CD4-positive, CD25-positive, alpha-beta regulatory T cell (primary cell): ENCODE data around the gene WASHC2C. TPM values are rescaled to one million over a fixed set of nuclear protein-coding genes. Genes with fewer than 3 reads are reported as not detected.
"Not testable (repeated sequence)": the region's sequence is repeated elsewhere in the genome, so short reads cannot be mapped to it uniquely, and the experiment has no call there.

Experiments
- ATAC-seq, 2 donors: fragments of 150-1000 bp; cut with Tn5 transposase; one replicate each; pipeline ENCODE4 v1.10.0; 2021; ENCODE audit warnings: low read depth in 2 of 2, moderate number of reproducible peaks in 2 of 2, moderate library complexity in 1 of 2
- DNase-seq, 3 donors: peaks; one replicate each; pipeline versions ENCODE4 v3.0.0 to v3.0.0-alpha.2; 2012 to 2022; ENCODE audit warnings: mixed read lengths in 1 of 3
- H3K27ac ChIP-seq: one replicate; pipeline ENCODE4 v1.7.0; 2013; ENCODE audit warnings: mild to moderate bottlenecking, low read length; ENCODE audit not compliant: insufficient read depth, poor library complexity, severe bottlenecking
- H3K27me3 ChIP-seq: one replicate; pipeline ENCODE4 v1.7.0; 2013; ENCODE audit warnings: low read length; ENCODE audit not compliant: control insufficient read depth, insufficient read depth
- H3K36me3 ChIP-seq: one replicate; pipeline ENCODE4 v1.7.0; 2013; ENCODE audit warnings: mild to moderate bottlenecking, low read length, moderate library complexity; ENCODE audit not compliant: control insufficient read depth, insufficient read depth
- H3K4me1 ChIP-seq: 2 replicates; pipeline ENCODE4 v1.7.0; 2013; ENCODE audit warnings: mild to moderate bottlenecking, low read length; ENCODE audit not compliant: insufficient read depth, control insufficient read depth, poor library complexity, severe bottlenecking
- H3K4me3 ChIP-seq: one replicate; pipeline ENCODE4 v1.7.0; 2013; ENCODE audit warnings: low read depth, mild to moderate bottlenecking, low read length, moderate library complexity
- H3K9me3 ChIP-seq, 2 experiments: 1 replicate in 1 of 2; 2 replicates in 1 of 2; pipeline ENCODE4 v1.7.0; 2013; ENCODE audit warnings: low read length in 2 of 2, mild to moderate bottlenecking in 1 of 2, moderate library complexity in 1 of 2; ENCODE audit not compliant: control insufficient read depth in 2 of 2
- H3K27ac Mint-ChIP-seq, 3 donors: one replicate each; pipeline ENCODE4 v1.8.0; 2020 to 2022; ENCODE audit warnings: mild to moderate bottlenecking in 3 of 3, mixed read lengths in 3 of 3, moderate library complexity in 2 of 3
- H3K27me3 Mint-ChIP-seq: one replicate; pipeline ENCODE4 v1.8.0; 2022; ENCODE audit warnings: mild to moderate bottlenecking, mixed read lengths
- H3K36me3 Mint-ChIP-seq: one replicate; pipeline ENCODE4 v1.8.0; 2020; ENCODE audit warnings: mixed read lengths
- H3K4me1 Mint-ChIP-seq, 4 donors: one replicate each; pipeline ENCODE4 v1.8.0; 2020 to 2022; ENCODE audit warnings: mixed read lengths in 4 of 4, mild to moderate bottlenecking in 1 of 4
- H3K4me3 Mint-ChIP-seq, 4 donors: one replicate each; pipeline ENCODE4 v1.8.0; 2020 to 2022; ENCODE audit warnings: mild to moderate bottlenecking in 4 of 4, mixed read lengths in 4 of 4, moderate library complexity in 3 of 4
- H3K9me3 Mint-ChIP-seq, 7 donors: one replicate each; pipeline ENCODE4 v1.8.0; 2020 to 2022; ENCODE audit warnings: mixed read lengths in 7 of 7, mild to moderate bottlenecking in 3 of 7, moderate library complexity in 2 of 7
- polyA plus RNA-seq, 4 donors: library from polyadenylated mRNA; unstranded; fragments of 300-500 nt; fragmentation: Illumina TruSeq; gene quantifications; one replicate each; pipeline ENCODE4 v1.2.3, GENCODE V29; 2021
- total RNA-seq: library from RNA; stranded (reverse); gene quantifications from one replicate; pipeline ENCODE4 v1.2.3, GENCODE V29; 2022

Gene WASHC2C
- total and polyA plus RNA-seq, 5 donors from 2014 or later = 9.4 to 68.1 (median 12.9) TPM

DNA sequence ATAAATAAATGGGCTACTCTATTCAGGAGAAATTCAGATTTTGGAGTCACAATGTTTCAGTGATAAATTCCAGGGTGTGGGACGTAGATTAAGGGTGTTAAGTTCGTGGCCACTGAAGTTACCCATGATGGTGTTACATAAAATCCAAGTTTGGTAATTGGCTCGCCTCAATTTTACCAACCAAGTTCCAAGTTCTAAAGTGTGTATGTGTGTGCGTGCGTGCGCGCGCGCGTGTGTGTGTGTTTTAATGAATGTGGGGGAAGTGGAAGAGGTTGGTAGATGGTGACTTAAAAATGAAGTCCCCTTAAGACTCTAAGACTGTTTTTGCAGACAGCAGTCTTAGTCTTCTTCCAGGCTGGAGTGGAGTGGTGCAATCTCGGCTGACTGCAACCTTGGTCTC lies 3.2 kb upstream of the WASHC2C start:
- not testable (repeated sequence) for H3K27ac ChIP-seq, H3K4me3 ChIP-seq, H3K9me3 Mint-ChIP-seq, H3K9me3 ChIP-seq, H3K4me1 ChIP-seq, H3K27ac Mint-ChIP-seq, H3K36me3 Mint-ChIP-seq, H3K27me3 ChIP-seq, H3K27me3 Mint-ChIP-seq, DNase-seq, H3K36me3 ChIP-seq, ATAC-seq
- Mint-ChIP-seq H3K4me1 (peaks cover 0 to 15% (median 7%) of the 10 kb centered on the region in 4 donors), H3K4me3 (peak overlapping the region in 1 of 4 donors; percentile 15)

DNA sequence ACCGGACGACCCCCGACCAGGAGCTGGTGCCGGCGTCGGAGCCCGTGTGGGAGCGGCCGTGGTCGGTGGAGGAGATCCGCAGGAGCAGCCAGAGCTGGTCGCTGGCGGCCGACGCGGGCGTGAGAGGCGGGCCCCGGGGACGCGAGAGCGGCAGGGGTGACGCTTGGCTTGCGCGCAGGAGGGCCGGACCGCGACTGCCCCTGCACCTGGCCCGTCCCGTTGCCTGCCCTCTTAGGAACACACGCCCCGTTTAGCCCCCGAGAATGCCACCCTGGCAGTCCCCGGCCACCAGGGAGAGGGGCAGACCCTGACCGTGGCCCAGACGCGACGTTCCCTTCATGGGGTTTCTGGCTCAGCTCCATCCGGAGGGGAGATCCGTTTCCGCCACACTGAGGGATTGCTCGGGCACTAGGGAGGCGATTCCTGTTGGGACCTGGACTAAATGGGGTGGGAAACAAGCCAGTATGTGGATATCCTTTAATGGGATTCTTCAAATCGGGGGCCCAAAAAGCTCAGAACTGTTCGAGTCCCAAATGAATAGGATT lies 427 bp downstream of the WASHC2C start:
- H3K4me3 Mint-ChIP-seq = peak overlapping the region; percentile 85 to 96 (median 89)
- ATAC-seq = peak; percentile 12 to 19
- not testable (repeated sequence) for H3K27me3 Mint-ChIP-seq, H3K36me3 ChIP-seq, H3K27me3 ChIP-seq, H3K4me1 ChIP-seq, H3K9me3 Mint-ChIP-seq, DNase-seq, H3K36me3 Mint-ChIP-seq, H3K9me3 ChIP-seq
- Histone ChIP-seq H3K27ac (peak overlapping the region; percentile 61), H3K4me3 (peak overlapping the region; percentile 41)
- H3K27ac Mint-ChIP-seq = peak overlapping the region; percentile 32 to 88 (median 81)
- peaks cover 0 to 19% (median 10%) of the 10 kb centered on the region in 4 donors for H3K4me1 Mint-ChIP-seq

DNA sequence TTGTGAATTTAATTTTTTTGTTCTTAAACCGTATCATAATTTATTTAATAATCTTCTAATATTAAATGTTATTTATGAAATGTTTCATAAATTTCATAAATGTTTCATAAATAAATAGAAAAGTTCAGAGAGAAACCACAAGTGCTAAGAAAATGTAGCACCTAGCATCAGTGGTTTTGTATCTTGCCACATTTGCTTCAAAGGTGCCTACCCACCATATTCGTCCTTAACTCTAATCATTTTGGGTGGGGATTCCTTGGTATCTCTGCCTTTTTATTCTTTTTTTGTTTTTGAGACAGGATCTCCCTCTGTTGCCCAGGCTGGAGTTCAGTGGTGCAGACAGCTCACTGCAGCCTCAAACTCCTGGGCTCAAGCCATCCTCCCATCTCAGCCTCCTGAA lies 7.4 kb downstream of the WASHC2C start:
- ATAC-seq, H3K4me1 ChIP-seq, DNase-seq, H3K4me3 Mint-ChIP-seq, H3K4me3 ChIP-seq, H3K9me3 Mint-ChIP-seq, H3K36me3 ChIP-seq, H3K36me3 Mint-ChIP-seq, H3K27ac Mint-ChIP-seq, H3K4me1 Mint-ChIP-seq, H3K27me3 Mint-ChIP-seq, H3K27ac ChIP-seq, H3K27me3 ChIP-seq, H3K9me3 ChIP-seq: not testable (repeated sequence)

DNA sequence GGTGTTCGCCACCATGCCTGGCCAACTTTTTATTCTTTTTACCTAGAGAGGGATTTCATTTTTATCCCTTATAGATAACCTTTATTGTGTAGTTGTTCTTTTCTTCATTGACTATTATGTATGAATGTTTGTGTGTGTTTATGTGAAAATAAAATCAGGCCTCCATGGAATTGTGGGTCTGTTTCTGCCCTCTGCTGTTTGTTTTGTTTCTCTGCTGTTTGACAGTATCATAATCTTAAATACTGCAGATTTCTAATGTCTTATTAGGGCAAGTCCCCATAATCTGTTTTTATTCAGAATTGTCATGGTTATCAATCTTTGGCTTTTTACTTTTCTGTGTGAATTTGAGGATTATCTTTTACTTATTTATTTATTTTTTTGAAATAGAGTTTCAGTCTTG lies 7.8 kb downstream of the WASHC2C start:
- H3K36me3 Mint-ChIP-seq, ATAC-seq, H3K27me3 Mint-ChIP-seq, H3K27ac Mint-ChIP-seq, H3K9me3 ChIP-seq, H3K36me3 ChIP-seq, H3K4me3 Mint-ChIP-seq, H3K4me3 ChIP-seq, H3K4me1 Mint-ChIP-seq, H3K27ac ChIP-seq, H3K27me3 ChIP-seq, H3K4me1 ChIP-seq, H3K9me3 Mint-ChIP-seq: not testable (repeated sequence)
- DNase-seq = peak in 2 of 3 donors; percentile 10 to 28

DNA sequence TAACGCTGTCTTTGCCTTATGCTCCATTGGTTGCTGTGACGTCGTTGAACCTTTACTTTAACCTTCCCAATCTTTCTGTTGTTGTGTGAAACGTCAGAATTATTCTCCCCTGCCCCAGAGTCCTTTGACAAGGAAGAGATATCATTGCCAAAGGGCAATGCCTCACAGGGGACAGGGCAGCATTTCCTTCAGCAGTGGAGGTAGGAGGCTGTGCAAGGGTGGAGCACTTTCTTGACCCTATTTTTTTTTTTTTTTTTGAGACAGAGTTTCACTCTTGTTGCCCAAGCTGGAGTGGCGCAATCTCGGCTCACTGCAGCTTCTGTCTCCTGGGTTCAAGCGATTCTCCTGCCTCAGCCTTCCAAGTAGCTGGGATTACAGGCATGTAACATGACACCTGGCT lies 14.5 kb downstream of the WASHC2C start:
- not testable (repeated sequence) for H3K4me1 ChIP-seq, H3K4me3 ChIP-seq, H3K36me3 Mint-ChIP-seq, H3K27me3 ChIP-seq, H3K9me3 ChIP-seq, H3K27ac ChIP-seq, H3K27me3 Mint-ChIP-seq, H3K9me3 Mint-ChIP-seq, DNase-seq, H3K27ac Mint-ChIP-seq, H3K4me1 Mint-ChIP-seq, ATAC-seq, H3K4me3 Mint-ChIP-seq, H3K36me3 ChIP-seq

DNA sequence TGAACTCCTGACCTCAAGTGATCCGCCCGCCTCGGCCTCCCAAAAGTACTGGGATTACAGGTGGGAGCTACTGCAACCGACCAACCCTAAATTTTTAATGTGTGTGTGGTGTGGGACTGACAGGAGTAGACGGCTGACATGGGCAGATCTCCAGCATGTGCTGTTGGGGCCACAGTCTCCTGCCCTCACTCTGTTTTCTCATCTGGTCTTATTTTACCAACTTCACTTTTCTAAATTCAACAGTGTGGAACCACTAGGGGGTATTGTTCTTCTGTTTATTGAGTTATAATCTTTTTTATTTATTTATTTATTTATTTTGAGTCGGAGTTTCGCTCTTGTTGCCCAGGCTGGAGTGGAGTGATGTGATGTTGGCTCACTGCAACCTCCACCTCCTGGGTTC lies 14.9 kb downstream of the WASHC2C start:
- not testable (repeated sequence) for DNase-seq, H3K27me3 ChIP-seq, H3K27ac Mint-ChIP-seq, ATAC-seq, H3K36me3 Mint-ChIP-seq, H3K4me1 ChIP-seq, H3K4me1 Mint-ChIP-seq, H3K4me3 Mint-ChIP-seq, H3K36me3 ChIP-seq, H3K9me3 Mint-ChIP-seq, H3K27ac ChIP-seq, H3K27me3 Mint-ChIP-seq, H3K9me3 ChIP-seq, H3K4me3 ChIP-seq

DNA sequence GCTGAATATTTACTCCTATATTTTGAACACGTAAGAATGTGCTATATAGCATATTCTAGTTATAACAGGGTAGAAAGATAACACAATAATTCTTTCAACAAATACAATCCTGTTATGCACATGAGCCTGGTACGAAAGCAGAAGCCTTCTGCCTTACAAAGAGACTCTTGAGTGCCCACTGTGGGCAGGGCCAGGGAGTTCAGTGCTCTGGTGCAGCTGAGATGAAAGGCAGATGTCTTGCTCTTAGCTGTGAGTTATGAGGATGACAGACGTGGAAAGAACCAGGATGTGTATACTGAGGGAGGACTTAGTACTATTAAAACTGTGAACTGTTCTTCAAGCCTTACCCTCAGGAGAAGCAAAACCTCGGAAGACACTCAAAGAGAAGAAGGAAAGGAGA lies 24.1 kb downstream of the WASHC2C start:
- not testable (repeated sequence) for H3K27ac Mint-ChIP-seq, H3K27me3 Mint-ChIP-seq, H3K4me3 Mint-ChIP-seq, H3K27ac ChIP-seq, H3K4me1 ChIP-seq, H3K9me3 Mint-ChIP-seq, DNase-seq, ATAC-seq, H3K27me3 ChIP-seq, H3K36me3 ChIP-seq, H3K4me1 Mint-ChIP-seq, H3K9me3 ChIP-seq, H3K36me3 Mint-ChIP-seq, H3K4me3 ChIP-seq

DNA sequence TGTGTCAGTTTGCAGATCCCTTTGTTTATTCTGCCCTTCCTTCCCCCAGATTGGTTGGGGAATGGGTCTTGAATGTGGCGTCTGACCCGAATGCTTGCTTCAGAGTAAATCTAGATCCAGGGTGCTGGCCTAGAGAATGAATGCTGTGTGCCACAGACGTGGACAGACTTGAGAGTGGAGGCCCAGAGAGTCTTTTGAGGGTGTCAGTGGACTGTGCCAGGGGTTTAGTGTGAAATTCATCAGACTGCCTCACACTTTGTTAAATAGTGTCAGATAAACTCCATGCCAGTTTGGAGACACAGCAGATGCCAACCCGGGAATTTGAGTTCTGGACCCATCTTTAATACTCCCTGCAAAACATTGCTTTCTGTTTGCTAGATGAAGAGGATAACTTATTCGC lies 25.1 kb downstream of the WASHC2C start:
- H3K36me3 ChIP-seq, H3K27me3 Mint-ChIP-seq, H3K4me1 Mint-ChIP-seq, H3K4me1 ChIP-seq, ATAC-seq, H3K27ac ChIP-seq, H3K4me3 Mint-ChIP-seq, H3K4me3 ChIP-seq, H3K9me3 Mint-ChIP-seq, H3K9me3 ChIP-seq, DNase-seq, H3K36me3 Mint-ChIP-seq, H3K27ac Mint-ChIP-seq, H3K27me3 ChIP-seq: not testable (repeated sequence)
